ENCODE results near the gene CFHR5.
"Not testable (repeated sequence)": the region's sequence is repeated elsewhere in the genome, so short reads cannot be mapped to it uniquely, and the experiment has no call there.

The CFHR5 gene

DNA sequence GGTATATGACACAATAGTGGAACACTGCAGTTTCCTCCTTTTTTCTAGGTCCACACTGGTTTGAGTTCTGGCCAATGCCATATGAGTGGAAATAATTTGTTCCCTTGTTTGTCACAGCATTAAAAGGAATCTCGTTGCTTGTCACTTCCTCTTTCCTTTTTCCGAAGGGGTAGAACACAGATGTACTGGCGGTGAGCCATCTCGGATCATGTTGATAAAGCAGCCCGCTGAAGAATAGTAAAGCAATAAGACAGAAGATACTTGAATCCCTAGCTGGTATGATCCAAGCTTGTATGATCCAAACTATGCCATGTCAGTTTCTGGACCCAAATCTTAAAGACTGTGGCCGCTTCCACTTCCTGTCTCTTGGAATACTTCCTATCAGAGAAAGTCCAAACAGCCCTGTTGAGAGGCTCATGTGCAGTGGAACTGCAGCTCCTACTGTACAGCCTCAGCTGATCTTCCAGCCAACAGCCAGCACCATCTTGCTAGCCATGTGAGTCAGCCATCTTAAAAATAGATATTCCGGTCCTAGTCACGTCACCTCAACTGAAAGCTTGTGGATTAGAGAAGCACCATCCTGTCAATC, 40.3 kb downstream of the CFHR5 start:
- DNase-seq (ENCODE audit: low read depth in 1 of 2, low spot score in 1 of 2): no peak

DNA sequence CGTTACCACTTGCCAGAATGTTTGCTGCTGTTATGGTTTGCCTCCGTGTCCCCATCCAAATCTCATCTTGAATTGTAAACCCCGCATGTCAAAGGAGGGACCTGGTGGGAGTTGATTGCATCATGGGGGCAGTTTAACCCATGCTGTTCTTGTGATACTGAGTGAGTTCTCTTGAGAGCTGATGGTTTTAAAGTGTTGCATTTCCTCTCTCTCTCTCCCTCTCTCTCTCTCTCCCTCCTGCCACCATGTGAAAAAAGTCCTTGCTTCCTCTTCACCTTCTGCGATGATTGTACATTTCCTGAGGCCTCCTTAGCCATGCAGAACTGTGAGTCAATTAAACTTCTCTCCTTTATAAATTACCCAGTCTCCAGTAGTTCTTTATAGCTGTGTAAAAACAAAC, 44.4 kb downstream of the CFHR5 start:
- DNase-seq (ENCODE audit: low read depth in 1 of 2, low spot score in 1 of 2): no peak

DNA sequence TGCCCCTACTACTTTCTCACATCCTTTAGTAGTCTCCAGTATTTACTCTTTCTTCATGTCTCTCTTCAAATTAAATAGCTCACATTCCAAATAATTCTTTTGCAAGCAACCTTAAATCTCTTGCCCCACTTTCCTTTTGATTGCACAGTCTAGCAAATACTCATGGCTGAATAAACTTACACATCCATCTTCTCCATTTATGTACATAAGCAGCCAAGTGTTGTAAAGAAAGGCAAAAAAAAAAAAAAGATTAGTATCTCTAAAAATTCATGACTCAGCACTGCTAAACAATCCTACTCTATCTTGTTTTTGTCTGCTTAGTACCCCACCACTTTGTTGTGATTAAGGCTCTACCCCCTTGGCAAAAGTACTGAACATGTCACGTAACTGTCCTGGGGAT, 47.1 kb downstream of the CFHR5 start:
- DNase-seq (ENCODE audit: low read depth in 1 of 2, low spot score in 1 of 2): no peak

DNA sequence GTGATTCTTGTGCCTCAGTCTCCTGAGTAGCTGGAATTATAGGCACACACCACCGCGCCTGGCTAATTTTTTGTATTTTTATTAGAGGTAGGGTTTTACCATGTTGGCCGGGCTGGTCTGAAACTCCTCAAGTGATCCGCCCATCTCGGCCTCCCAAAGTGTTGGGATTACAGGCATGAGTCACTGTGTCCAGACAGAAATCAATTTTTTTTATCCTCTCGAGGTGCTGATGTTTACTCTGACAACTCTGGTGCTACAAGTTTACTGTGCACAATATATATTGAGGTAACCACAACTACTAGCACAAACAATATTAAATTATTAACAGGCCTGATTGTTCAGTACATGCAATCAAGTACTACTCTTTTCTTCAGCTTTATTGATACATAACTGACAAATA, 50.0 kb downstream of the CFHR5 start:
- DNase-seq (ENCODE audit: low read depth in 1 of 2, low spot score in 1 of 2): no peak

DNA sequence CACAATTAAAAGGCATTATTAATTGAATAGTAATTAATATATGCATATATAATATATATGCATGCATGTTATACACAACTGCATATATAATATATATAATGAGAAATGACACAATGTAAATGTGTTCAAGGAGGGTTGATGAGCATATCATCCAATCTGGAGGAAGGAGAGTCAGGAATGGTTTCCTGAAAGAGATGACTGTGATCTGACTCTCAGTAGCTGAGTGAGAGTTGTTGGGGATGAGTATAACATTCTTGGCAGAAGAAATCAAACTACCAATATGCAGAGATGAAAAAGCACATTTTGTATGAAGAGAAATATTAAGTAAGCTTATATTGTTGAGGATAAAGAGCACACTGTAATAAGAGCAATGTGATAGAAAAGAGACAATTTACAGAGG, 52.4 kb downstream of the CFHR5 start:
- no peak for DNase-seq (ENCODE audit: low read depth in 1 of 2, low spot score in 1 of 2)

DNA sequence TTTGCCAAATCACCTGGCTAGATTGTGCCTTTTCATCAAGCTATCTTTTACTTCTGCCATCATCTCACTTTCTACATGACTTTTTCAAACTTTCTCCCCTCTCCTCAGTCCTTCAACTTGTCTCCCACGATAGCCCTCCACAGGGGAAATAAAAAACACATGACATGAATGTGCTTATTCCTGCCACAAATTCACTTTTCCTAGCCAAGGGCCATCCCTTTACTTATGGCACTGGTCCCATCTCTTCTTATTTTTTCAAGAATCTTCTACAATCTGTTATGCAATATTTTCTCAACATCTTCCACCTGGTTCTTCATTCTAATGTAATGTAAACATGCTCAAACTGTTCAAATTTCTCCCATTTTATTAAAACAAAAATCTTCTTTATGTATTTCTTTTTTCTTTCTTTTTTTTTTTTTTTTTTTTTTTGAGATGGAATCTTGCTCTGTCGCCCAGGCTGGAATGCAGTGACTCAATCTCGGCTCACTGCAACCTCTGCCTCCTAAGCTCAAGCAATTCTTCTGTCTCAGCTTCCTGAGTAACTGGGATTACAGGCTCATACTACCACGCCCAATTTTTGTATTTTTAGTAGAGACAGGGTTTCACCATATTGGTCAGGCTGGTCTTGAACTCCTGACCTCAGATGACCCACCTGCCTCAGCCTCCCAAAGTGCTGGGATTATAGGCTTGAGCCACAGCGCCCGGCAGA, 57.4 kb downstream of the CFHR5 start:
- not testable (repeated sequence) for DNase-seq (ENCODE audit: low read depth in 1 of 2, low spot score in 1 of 2)

DNA sequence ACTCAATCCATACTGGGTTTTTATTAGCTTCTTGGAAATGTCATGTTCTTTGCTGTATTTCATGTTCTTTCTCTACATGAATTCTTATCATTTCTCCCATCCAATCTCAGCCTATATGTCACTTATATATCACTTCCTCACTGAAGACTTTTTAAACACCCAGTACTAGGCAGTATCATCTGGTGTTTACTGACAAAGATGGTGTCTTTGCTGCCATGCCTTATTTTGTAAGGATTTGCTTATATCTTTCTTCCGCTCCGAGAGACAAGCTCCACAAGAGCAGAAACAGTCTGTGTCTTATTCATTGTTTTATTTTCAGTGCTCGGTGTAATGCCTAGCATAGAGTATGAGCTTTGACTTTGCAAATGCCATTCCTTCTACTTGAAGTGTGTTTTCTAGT, 59.5 kb downstream of the CFHR5 start:
- no peak for DNase-seq (ENCODE audit: low read depth in 1 of 2, low spot score in 1 of 2)

DNA sequence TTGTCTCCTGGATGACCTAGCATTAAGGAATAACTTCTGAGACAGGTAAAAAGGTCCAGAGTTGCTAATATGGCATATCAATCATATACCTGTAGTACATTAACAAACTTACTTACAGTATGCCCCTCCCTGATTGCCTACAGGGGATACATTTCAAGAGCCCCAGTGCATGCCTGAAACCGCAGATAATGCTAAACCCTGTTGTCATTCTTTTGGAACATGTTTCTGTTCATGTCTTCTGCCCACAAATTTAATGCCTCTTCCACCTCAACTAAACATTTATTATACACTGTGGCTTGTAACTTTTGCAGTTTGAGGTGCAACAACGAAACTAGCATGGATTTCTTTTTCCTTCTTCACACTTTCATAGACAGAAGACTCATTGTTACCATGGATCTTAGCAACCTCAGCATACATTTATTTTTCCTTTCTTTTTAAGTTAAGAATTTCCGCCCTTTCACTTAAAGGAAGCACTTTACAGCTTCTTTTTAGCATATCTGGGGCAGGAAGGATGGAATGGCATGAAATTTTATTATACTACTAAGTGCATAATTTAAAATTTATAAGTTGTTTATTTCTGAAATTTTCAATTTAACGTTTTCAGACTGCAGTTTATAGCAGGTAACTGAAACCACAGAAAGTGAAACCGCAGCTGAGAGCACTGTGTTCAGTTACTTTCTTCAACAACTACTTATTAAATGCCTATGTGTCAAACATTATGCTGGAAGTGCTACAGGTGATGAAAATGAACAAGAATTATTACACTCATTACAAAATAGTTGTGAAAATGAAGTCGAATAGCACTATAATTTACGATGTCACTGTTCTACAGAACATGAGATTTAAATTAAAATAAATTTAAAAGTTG, 64.4 kb downstream of the CFHR5 start:
- no peak for DNase-seq (ENCODE audit: low read depth in 1 of 2, low spot score in 1 of 2)

DNA sequence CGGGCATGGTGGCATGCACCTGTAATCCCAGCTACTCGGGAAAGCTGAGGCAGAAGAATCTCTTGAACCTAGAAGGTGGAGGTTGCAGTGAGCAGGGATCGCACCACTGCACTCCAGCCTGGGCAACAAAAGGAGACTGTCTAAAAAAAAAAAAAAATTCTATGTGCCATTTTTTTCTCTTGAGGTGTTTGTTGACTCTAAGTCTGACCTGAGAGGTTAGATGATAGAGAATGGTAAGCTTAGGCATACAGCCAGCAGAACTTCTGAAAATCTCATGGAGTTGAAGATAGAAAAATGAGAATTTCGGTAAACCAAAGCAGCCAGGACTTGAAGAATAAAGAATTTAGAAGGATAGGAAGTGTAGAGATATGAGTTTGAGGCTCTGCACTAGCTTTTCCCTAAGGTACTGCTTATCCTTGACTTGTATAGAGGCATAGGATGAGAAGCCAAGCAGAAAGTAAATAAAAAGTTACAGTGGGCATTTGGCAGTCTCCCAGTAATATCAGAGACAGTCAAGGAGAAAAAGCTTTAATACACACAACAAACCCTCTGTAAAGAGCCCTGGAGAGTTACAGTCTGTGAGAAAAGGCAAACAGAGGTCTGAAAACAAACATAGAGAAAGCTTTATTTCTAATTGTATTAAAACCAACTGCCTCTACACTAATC, 65.5 kb downstream of the CFHR5 start:
- no peak for DNase-seq (ENCODE audit: low read depth in 1 of 2, low spot score in 1 of 2)

DNA sequence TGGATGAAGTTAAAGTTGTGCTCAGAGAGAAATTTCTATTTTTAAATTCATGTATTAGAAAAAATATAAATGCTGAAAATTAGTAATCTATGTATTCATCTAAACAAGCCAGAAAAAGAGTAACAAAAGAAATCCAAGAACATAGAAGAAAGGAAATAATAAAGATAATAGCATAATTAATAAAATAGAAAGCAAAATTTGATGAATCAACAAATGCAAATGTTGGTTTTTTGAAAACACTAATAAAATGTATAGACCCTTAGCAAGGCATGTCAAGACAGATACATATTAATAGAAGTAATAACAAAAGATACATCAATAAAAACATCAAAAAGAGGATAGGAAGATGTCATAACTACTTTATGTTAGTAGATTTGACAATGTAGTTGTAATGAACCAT, 71.7 kb downstream of the CFHR5 start:
- no peak for DNase-seq (ENCODE audit: low read depth in 1 of 2, low spot score in 1 of 2)
